Prostate gland (tissue), 2 donors: ENCODE results near the gene RBM38. TPM values are rescaled to one million over a fixed set of nuclear protein-coding genes. Genes with fewer than 3 reads are reported as not detected.

ENCODE experiments used
- DNase-seq: peaks from one replicate; pipeline ENCODE4 v3.0.0-alpha.2; 2019; ENCODE audit warnings: low spot score
- H3K27ac ChIP-seq, 2 donors: fragments of 200-600 bp; sonication (generic); 2 replicates each; pipeline ENCODE4 v1.5.1; 2017 to 2019
- H3K27me3 ChIP-seq: fragments of 200-600 bp; sonication (generic); replicated peaks from 2 replicates; pipeline ENCODE4 v1.5.1; 2019; ENCODE audit not compliant: insufficient read depth
- H3K36me3 ChIP-seq, 2 donors: fragments of 200-600 bp; sonication (generic); 1 replicate in 1 of 2; 2 replicates in 1 of 2; pipeline versions ENCODE4 v1.5.1 to v1.8.1; 2017 to 2019
- H3K4me1 ChIP-seq: fragments of 200-600 bp; sonication (generic); replicated peaks from 2 replicates; pipeline ENCODE4 v1.5.1; 2019
- H3K4me3 ChIP-seq, 2 donors: fragments of 200-600 bp; sonication (generic); 2 replicates each; pipeline ENCODE4 v1.5.1; 2017 to 2019
- H3K9me3 ChIP-seq: fragments of 200-600 bp; sonication (generic); 2 replicates; pipeline ENCODE4 v1.5.1; 2017
- CTCF ChIP-seq, 4 experiments: fragments of 200-600 bp in 2 of 4; fragments of 450-650 bp in 2 of 4; sonication (generic) in 2 of 4; IDR thresholded peaks; 1 replicate in 3 of 4; 2 replicates in 1 of 4; pipeline ENCODE4 v1.5.1; 2016 to 2019; ENCODE audit warnings: antibody characterized with exemption in 4 of 4, mild to moderate bottlenecking in 2 of 4, moderate library complexity in 2 of 4
- POLR2A ChIP-seq: fragments of 450-650 bp; IDR thresholded peaks from one replicate; pipeline ENCODE4 v1.6.1; 2016; ENCODE audit warnings: antibody characterized with exemption, mild to moderate bottlenecking
- POLR2AphosphoS5 ChIP-seq: sonication (generic); formaldehyde crosslinking; IDR thresholded peaks from one replicate; pipeline ENCODE4 v1.6.1; 2017; ENCODE audit warnings: antibody characterized with exemption
- WGBS: methylation state at CpG from one replicate; pipeline ENCODE4 v1.1.5; 2018; 5-methylcytosine and 5-hydroxymethylcytosine counted together
- intact Hi-C: fragments of 100-400 bp; cut with DNase I; formaldehyde crosslinking; loops from one replicate; pipeline ENCODE4 v1.14.2; 2022
- total RNA-seq, 2 donors: library from RNA; depleted of rRNA; stranded (reverse); fragments of >200 nt; gene quantifications; one replicate each; pipeline ENCODE4 v1.1.0, GENCODE V29; 2016

The RBM38 gene
- total RNA-seq, 2 donors from 2014 or later: 29.9 to 104 TPM

DNA sequence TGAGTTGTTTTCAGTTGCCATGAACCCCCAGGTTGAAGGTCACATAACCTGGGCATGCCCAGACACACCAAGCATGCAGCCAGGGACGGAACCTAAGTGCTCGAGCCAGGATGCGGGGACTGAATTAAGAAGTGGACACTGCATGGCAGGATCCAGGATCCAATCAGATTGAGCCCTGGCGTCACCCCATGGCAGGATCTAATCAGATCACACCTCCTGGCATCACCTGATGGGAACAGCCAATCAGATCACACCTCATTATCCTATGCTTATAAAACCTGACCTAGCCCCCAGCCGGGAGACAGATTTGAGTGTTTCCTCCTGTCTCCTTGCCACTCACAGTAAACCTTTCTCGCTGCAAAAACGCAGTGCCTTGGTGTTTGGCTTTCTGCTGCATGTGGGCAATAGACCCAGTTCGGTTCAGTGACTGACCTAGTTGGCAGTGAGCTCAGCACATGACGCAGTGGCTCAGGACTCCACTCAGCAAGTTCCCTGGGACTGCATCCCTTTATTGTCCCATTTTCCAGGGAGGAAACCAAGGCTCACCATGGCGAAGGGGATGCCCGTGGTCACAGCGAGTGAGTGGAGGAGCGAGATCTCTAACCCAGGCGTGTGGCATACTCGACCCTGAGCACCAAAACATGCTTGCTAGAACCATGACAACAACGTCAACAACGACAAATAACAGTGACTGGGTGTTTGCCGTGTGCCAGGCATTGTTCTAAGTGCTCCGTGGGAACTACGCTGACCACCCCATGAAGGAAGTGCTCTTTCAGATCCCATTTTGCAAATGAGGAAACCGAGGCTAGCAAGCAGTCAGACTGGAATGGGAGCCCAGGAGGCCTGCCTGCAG is 66.3 kb downstream of the RBM38 start:
- Histone ChIP-seq H3K27me3 (no peaks in the 10 kb centered on the region), H3K4me3 (no peak overlapping the region), H3K9me3 (no peaks in the 10 kb centered on the region), H3K36me3 (no peaks in the 10 kb centered on the region), H3K4me1 (no peaks in the 10 kb centered on the region), H3K27ac (no peak overlapping the region)
- intact Hi-C loops: no loop called here
- WGBS: 71% methylated on average over 21 of the region's 21 CpGs
- no peak for TF ChIP-seq CTCF (IDR thresholded peaks at IDR 0.05)
- TF ChIP-seq POLR2AphosphoS5: no peak
- TF ChIP-seq POLR2A: no peak
- no peak for DNase-seq

GRCh38 chr20:57458400-57459160 is 67.4 kb downstream of the RBM38 start:
- 64% methylated on average over 7 of the region's 7 CpGs for WGBS
- Histone ChIP-seq H3K36me3 (no peaks in the 10 kb centered on the region), H3K27ac (peak overlapping the region in 1 of 2 donors; percentile 30), H3K4me3 (no peak overlapping the region), H3K27me3 (no peaks in the 10 kb centered on the region), H3K9me3 (no peaks in the 10 kb centered on the region), H3K4me1 (no peaks in the 10 kb centered on the region)
- intact Hi-C loops: no loop called here
- TF ChIP-seq POLR2AphosphoS5: peak; percentile 59
- no peak for TF ChIP-seq CTCF (IDR thresholded peaks at IDR 0.05)
- no peak for TF ChIP-seq POLR2A
- peak; percentile 66 for DNase-seq

Other genes with a start within 250 kb of the RBM38 start
- gene BMP7, start 124.8 kb upstream of the RBM38 start, total RNA-seq: 10 to 100 TPM; 10.5 to 16.8 TPM
- 1 to 10 TPM in 1 of 2 donors, not detected in 1; 2.6 TPM for gene SPO11, start 61.6 kb upstream of the RBM38 start, total RNA-seq
- 10 to 100 TPM; 21.7 to 49.9 TPM for gene RAE1, start 40.1 kb upstream of the RBM38 start, total RNA-seq
- gene CTCFL, start 133.7 kb downstream of the RBM38 start, total RNA-seq: 10 to 100 TPM in 1 of 2 donors, not detected in 1; 10.8 TPM
- under 1 TPM in 1 of 2 donors, not detected in 1; 0.68 TPM for gene PCK1, start 169.7 kb downstream of the RBM38 start, total RNA-seq
- 1 to 10 TPM in 1 of 2 donors, under 1 TPM in 1; 0.14 to 8.9 TPM for gene ZBP1, start 229.0 kb downstream of the RBM38 start, total RNA-seq